SHP77 (cell line): ENCODE measurements around the gene CGGBP1.

Source experiments
- DNase-seq, 2 experiments: peaks; one replicate each; lab custom pipeline; 2025; lab: John Stamatoyannopoulos, UW

The CGGBP1 gene

DNA sequence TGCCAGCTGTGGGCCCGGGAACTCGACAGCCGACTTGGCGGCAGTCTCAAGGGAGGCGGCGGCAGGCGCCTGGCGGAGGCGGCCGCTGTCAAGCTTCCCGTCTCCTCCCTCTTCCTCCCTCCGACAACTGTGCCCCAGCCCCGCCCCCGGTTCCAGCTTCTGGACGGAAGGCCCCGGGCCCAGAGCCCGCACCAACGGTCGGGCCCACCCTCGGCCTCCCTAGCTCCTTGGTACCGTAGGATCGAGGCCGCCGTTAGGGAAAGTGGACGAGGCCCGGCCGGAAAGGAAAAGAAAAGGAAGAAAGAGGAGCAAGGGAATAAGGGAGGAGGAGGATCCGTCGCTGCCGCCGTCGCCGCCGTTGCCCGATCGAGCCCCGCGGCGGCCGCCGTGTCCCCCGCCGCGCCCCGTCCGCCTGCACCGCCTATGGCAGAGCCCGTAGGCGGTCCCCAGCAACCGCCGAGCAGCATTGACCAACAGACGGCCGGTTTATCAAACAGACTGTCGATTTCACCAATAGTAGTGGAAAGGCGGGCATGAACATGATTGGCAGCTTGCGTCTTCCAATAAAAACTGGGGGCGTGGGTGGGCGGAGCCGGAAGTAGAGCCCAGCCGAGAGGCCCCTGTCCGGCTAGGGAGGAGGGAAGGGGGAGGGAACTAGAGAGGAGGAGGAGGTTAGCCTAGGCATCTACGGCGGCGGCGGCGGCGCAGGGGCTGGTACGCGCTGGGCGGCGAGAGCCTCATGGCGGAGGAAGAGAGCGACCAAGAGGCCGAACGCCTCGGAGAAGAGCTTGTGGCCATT, at the start of gene CGGBP1, which contains the start of gene ZNF654:
Gene CGGBP1 (minus strand): TSS at position 425 of the 799 bp plus-strand sequence. CDS start 3,029 bp downstream, outside the sequence.
Gene ZNF654 (plus strand): TSS at position 675 of the 799 bp plus-strand sequence. CDS start 65 bp downstream, at position 740.
- DNase-seq: peak; percentile 96

- DNase-seq: no peak
Observed at GRCh38 chr3:88105325-88105724, 46.5 kb upstream of the CGGBP1 start.

DNA sequence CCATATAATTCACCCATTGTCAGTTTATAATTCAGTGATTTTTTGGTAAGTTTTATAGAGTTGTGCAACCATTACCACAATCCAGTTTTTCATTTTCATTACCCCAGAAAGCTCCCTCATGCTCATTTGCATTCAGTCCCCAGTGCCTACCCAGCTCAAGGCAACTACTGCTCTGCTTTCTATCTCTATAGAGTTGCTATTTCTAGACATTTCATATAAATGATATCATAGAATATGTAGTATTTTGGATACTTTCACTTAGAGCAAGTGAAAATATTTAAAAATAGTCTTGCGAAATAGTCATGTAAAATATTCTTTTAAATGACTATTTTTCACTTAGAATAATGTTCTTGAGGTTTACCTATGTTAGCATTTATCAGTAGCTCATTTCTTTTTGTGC, 42.3 kb upstream of the CGGBP1 start:
- DNase-seq: no peak

DNA sequence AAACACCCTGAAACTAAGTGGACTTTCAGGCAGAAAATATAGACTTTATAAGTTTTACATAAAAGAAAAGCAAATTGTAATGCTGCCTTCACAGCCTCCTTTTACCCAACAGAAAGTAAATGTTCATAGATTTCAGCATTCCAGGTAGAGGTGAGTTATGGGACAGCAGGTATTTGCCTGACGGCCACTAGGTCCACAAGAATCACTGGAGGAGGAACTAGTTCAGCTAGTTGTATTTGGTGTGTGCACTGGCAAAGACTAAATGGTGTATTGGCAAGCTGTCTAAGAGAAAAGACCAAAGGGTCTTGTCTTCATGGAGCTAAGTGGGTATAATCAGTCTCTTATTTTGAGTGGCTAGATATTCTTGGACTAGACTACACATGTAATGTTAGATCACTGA, 34.5 kb upstream of the CGGBP1 start:
- DNase-seq: no peak

- no peak for DNase-seq
Observed at GRCh38 chr3:88092270-88092669, 33.5 kb upstream of the CGGBP1 start.

GRCh38 chr3:88090681-88091080, 31.9 kb upstream of the CGGBP1 start:
- DNase-seq: no peak

- DNase-seq: no peak
Observed at GRCh38 chr3:88084097-88084501, 25.3 kb upstream of the CGGBP1 start.

DNA sequence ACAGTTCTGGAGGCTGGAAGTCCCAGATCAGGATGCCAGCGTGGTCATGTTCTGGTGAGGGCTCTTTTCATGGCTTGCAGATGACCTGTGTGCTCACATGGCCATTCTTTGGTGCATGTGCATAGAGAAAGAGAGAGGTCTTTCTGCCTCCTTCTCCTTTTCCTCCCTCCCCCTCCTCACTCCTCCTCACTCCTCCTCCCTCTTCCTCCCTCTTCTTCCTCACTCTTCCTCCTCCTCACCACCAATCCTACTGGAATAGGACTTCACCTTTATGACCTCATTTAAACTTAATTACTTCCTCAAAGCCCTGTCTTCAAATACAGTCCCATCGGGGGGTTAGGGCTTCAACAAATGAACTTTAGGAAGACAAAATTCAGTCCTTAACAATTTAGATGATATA, 24.0 kb upstream of the CGGBP1 start:
- DNase-seq: no peak

GRCh38 chr3:88078932-88079331, 20.1 kb upstream of the CGGBP1 start:
- no peak for DNase-seq

DNA sequence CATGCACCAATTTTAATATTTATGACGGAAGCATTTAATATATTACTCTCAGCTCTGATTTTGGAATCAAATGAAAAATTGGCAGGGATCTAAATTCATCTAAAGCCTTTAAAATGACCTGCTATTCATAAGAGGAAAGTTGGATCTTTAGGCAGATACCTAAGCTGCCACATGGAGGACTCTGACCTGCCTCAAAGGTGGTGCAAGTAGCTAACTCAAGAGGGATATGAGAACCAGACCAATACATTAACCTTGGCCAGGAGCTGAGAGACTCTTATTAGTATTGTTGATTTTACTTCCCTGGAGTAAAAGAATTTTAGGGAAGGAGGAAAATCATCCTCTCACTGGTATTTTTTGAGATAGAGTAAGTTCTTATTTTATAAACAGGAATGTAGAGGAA, 17.9 kb upstream of the CGGBP1 start:
- no peak for DNase-seq

GRCh38 chr3:88075497-88075896, 16.7 kb upstream of the CGGBP1 start:
- no peak for DNase-seq

DNA sequence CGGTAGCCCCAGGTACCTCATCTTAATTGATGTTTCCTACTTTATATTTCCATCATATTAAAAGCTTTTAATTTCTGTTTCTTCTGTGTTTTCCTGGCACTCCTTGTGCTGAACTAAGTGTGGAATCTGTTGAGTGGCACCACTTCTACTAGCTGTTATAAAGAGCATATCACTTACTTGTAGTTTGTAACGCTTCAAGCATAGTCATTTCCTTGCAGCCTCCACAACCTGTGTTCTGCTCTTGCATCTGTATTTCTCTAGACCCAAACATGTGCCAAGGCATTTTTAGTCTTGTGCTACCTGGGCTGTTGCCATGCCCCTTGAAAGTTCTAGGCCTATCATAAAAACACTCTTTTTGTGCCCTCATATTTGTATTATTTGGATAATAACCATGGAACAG, 16.3 kb upstream of the CGGBP1 start:
- no peak for DNase-seq

- DNase-seq: no peak
Observed at GRCh38 chr3:88061746-88062145, 2.9 kb upstream of the CGGBP1 start.

DNA sequence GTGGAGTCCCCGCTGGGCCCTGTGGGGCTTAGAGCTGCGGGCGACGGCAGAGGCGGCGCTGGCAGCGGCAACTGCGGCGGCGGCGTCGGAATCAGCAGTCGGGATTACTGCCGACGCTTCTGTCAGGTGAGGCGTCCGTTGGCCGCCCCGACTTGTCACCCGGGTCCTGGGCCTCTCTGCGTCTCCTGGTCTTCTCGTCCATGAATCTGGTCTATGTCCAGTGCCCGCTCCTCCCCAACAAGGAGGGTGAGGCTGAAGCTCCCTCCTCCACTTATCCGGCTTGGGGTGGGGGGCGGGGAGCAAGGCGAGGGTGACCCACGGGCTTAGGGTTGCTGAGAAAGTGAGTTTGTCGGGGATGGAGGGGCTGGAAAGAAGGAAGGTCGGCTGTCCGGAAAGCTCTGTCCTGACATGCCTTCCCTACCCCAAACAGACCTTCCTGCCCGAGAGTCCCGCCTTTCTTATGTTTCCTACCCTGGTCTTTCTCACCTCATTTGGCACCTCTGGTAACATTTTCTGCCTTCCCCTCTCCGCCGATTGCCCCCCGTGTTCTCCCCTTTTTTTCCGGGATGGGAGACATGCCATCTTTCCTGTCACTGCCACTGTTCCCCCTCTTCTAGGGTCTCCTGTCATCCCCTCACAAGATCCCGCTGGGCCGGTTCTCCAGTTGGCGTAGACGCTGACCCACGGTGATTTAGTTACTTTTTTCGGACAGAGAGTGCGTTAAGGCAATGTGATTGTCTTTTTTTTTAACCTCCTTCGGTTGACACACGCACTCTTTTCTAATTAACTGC, 770 bp upstream of the CGGBP1 start:
- DNase-seq: peak; percentile 37

DNA sequence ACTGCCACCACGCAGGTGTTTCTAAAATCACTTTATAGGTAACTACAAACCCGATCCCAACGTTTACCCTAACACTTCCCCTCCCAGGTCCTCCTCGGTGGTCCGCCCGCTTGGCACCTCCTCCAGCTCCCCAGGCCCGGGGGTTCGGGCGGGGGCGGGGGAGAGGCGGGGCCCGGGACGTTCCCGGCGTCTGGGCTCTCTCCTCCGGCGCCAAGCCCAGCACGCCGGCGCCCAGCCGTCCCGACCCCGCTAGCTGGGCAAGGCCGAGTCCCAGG, 562 bp downstream of the CGGBP1 start:
- no peak for DNase-seq

- DNase-seq: no peak
Observed at GRCh38 chr3:88057630-88058305, 1.0 kb downstream of the CGGBP1 start.

- DNase-seq: no peak
Observed at GRCh38 chr3:88046766-88047165, 12.0 kb downstream of the CGGBP1 start.

DNA sequence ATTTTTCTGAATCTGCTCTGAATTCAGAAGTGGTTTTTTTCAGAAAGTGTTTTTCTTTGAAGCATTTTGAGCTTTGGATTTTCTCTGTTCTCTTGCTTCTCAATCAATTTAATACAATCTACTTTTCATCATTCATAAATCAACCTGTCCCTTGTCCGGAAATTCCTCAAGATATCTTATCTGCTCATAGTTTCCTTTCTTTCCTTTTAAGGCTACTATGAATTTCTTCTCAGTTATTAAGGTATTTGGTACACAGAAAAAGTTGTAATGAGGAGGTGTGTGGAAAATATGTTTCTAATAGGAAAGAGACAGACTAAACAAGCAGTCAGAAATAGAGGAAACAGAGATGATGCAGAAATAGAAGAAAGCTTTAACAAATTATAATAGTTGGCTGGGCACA, 14.4 kb downstream of the CGGBP1 start:
- DNase-seq: no peak

DNA sequence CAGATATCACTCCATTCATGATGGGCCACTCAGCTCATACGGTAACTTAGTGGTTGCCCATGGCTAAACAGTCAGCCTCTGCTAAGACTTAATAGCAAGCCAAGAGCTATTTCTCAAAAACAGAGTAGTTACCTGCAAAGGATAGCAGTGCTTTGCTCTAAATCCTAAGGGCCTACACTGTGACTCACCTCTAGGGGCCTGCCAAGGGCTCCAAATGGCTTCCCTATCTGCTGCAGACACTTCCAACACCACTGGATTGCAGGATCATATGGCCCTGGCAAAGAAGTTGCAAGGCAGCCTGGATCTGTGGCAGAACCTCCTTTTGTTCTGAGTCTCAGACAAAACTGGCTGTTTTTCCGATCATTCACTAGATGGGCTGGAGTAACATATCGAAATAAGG, 17.8 kb downstream of the CGGBP1 start:
- no peak for DNase-seq

DNA sequence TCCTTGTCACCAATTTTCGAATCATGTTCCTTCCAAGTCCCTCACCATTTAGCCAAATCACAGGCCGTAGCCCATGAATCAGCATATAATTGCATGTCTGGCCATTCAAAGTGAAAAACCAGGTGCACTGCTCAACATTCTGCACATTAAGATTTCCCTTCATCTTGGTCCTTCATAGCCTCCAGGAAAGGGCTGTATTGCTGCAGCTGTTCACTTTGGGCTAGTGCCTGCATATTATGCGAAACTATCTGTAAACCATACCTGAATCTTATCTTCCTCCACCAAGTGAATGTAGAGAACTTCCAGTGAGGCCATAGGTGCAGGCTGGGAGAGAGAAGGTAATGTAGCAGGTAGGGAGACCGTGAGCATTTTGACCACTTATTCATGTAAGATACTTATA, 18.3 kb downstream of the CGGBP1 start:
- DNase-seq: no peak

GRCh38 chr3:88038566-88038965, 20.2 kb downstream of the CGGBP1 start:
- no peak for DNase-seq

GRCh38 chr3:88036221-88036620, 22.6 kb downstream of the CGGBP1 start:
- no peak for DNase-seq
